GM19395 (cell line): ENCODE data around the gene QPCT.
"Not testable (repeated sequence)": the region's sequence is repeated elsewhere in the genome, so short reads cannot be mapped to it uniquely, and the experiment has no call there.

ENCODE experiments used
- ATAC-seq: cut with Tn5 transposase; IDR thresholded peaks from one replicate; pipeline ENCODE4 v1.9.1; 2021; ENCODE audit warnings: mild to moderate bottlenecking, moderate library complexity; ENCODE audit not compliant: unreplicated experiment

QPCT gene

GRCh38 chr2:37344453-37345361 lies at the start of gene QPCT:
Gene QPCT (plus strand): TSS chr2:37344630. CDS start chr2:37344732, 102 bp downstream.
- ATAC-seq = peak; percentile 64

- not testable (repeated sequence) for ATAC-seq
Observed at GRCh38 chr2:37294858-37295257, 49.6 kb upstream of the QPCT start.

DNA sequence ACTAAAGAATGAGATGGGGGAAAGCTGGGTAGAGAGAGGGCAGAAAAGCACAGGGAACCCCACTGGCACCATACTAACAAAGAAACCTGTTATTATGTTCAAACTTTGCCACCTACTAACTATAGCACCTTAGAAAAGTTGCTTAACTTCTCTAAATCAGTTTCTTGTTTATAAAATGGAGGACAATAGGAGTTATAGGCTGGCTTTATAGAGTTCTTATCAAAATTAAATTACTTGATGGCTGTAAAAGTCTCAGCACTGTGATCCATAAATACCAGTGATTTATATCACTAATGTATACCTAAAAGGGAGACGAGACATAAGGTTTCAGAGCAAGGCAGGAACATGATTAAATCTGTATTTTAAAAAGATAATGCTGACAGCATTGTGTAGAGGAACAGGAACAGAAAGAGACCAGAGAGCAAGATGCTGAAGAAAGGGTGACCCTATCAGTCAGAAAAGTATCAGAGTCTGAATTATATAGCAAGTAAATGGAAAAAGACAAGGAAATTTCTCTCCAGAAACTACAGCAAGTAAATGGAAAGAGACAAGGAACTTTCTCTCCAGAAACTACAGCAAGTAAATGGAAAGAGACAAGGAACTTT lies 48.9 kb upstream of the QPCT start:
- no peak for ATAC-seq

DNA sequence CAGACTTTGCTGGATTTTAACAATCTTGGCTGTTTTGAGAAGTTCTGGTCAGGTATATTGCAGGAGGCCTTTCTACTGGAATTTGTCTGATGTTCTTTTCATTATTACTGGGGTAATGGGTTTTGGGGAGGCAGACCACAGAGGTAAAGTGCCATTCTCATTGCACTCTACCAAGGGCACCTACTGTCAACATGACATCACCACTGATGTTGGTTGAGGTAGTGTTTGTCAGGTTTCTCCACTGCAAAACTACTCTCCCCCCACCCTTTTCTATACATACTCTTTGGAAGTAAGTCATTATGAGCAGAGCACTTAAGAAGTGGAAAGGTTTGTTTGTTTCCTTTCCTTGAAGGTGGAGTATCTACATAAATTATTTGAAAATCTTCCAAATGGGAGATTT lies 46.8 kb upstream of the QPCT start:
- no peak for ATAC-seq

DNA sequence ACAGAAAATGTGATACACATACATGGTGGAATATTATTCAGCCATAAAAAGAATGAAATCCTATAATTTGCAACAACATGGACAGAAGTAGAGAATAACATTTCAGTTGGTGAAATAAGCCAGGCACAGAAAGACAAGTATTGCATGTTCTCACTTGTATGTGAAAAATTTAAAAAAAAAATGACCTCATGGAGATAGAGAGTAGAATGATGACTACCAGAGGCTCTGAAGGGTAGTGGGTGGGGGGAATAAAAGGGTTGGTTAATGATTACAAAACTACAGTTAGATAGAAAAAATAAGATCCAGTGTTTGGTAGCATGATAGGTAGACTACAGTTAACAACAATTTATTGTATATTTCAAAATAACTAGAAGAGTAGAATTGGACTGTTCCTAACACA lies 44.3 kb upstream of the QPCT start:
- ATAC-seq = no peak

GRCh38 chr2:37300578-37300977 lies 43.9 kb upstream of the QPCT start:
- no peak for ATAC-seq

DNA sequence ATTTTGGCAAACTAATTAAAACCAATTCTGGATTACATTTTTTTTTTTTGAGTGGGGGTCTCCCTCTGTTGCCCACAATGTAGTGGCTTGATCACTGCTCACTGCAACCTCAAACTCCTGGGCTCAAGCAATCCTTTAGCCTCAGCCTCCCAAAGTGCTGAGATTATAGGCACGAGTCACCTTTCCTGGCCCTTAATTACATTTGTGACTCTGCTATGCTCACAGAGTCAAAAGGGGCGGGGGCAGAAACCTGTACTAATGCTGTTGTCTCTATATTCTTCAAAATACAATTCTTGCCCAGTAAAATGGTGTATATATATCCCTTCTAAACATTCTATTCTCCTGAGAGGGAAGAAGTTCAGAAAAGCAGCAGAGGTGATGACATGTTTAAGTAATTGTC lies 43.0 kb upstream of the QPCT start:
- ATAC-seq = no peak

- no peak for ATAC-seq
Observed at GRCh38 chr2:37302701-37303252, 41.7 kb upstream of the QPCT start.

DNA sequence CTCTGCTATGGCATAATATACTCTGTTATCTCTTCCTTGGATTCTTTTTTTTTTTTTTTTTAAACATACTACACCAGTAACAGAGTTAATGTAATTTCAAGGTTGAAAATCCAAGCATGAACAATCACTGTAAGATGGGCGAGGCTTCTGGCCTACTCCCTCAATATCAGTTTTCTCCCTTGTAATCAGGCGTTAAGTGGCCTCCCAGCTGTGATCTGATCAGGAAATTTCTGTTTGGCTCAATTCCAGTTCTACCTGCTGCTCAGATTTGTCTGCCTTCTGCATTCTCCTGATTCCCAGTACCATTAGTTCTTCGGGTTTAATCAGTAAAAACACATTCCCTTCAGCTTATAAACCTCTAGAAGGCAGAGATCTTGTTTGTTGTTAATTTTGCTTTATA lies 38.4 kb upstream of the QPCT start:
- ATAC-seq = no peak

DNA sequence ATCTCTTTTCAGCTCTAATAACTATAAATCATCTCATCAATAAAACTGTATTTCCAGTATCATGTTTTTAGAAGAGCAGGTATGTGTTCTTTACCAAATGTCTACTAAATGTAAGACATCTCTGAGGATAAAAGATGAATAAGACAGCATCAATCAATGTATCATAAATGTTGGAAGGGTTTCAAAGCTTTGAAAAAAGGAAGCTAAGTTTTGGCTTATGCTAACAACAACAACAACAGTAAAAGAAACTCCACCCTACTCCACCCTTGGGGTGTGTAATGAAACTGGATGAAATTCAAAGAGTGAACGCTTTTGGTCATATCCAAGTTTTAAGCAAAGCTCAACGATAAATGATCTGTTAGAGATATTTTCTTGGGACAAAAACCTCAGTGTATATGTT lies 36.9 kb upstream of the QPCT start:
- no peak for ATAC-seq

GRCh38 chr2:37315364-37315763 lies 29.1 kb upstream of the QPCT start:
- no peak for ATAC-seq

DNA sequence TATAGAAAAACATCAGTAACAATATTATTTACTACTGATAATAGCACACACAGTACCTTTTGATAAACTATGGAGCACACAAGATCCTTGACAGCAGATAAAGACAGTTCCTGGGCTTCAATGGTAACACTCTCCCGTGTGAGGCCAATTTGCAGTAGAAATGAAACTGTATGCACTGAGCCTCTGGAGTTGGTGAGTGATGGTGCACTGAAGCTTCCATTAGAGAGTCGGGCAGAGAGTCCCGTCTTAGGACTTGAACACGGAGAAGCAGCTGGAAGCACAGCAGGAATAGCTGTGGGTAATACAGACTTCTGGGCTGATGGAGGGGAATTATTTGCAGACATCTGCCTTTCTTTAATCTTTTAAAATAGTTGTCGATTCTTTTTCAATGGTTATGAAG lies 28.2 kb upstream of the QPCT start:
- no peak for ATAC-seq

DNA sequence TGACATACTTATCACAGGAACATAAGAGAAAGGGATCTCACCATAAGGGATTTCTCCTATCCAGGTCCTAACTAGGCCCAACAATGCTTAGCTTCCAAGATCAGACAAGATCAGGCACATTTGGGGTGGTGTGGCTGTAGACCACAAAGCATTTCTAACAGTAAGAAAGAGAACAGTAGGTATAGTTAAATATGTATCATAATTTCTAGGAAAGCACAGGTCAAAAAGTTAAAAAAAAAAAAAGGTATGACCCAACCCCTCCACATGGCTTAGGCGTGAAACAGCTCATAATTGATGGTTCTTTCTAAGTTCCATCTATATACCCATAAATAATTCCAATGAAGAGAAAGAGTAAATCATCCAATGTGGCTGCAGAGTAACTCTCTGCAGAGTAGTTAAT lies 26.7 kb upstream of the QPCT start:
- no peak for ATAC-seq

GRCh38 chr2:37318401-37318800 lies 26.0 kb upstream of the QPCT start:
- ATAC-seq = peak; percentile 88

DNA sequence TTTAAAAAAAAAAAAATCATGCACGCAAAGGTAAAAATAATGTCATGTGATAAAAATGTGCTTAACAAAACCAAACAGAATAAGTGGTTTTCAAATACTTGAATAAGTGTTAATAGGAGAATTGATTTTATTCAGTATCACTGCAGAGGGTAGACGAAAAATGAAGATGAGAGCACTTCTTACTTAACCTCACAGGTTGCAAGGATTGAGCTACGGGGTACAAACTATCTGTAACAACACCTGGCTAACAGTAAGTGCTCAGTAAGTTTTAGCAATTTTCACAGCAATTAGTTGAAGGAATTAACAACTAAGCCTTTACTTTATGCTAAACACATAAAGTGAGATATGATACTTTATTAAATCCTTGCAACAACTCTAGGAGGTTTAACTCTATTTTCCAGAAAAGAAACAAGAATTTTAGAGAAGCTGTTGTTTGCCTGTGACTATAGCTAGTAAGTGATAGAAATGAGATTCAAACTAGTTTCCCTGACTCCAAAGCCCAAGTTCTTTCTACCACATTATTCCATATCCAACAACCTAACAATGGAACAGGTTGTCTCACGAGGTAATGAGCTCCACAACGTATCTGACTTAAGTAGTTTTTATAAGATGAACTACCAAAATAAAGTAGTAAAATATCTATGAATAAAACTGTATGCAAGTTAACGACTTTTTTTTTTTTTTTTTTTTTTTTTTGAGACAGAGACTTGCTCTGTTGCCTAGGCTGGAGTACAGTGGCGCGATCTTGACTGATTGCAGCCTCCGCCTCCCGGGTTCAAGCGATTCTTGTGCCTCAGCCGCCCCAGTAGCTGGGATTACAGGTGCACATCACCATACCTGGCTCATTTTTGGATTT lies 24.4 kb upstream of the QPCT start:
- ATAC-seq = no peak

GRCh38 chr2:37321029-37321682 lies 23.3 kb upstream of the QPCT start:
- no peak for ATAC-seq

DNA sequence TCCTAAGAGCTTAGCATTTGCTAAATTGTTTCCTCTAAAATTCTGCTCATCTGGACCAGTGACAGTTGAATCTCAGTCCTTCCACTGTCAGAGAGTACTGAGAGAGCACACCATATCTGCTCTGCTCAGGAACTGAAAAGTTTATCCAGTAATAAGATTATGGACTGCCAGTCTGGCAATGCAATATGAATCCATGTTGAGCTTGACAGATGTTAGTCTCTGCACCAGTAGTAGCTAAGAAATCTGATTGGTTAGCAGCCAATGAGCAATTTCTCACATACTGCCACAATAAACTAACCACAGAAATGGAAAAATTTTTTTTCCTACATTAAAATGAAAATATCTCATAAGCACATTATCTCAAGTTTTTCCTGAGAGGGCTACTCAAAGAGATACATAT lies 22.1 kb upstream of the QPCT start:
- no peak for ATAC-seq

- no peak for ATAC-seq
Observed at GRCh38 chr2:37323176-37323780, 21.2 kb upstream of the QPCT start.

DNA sequence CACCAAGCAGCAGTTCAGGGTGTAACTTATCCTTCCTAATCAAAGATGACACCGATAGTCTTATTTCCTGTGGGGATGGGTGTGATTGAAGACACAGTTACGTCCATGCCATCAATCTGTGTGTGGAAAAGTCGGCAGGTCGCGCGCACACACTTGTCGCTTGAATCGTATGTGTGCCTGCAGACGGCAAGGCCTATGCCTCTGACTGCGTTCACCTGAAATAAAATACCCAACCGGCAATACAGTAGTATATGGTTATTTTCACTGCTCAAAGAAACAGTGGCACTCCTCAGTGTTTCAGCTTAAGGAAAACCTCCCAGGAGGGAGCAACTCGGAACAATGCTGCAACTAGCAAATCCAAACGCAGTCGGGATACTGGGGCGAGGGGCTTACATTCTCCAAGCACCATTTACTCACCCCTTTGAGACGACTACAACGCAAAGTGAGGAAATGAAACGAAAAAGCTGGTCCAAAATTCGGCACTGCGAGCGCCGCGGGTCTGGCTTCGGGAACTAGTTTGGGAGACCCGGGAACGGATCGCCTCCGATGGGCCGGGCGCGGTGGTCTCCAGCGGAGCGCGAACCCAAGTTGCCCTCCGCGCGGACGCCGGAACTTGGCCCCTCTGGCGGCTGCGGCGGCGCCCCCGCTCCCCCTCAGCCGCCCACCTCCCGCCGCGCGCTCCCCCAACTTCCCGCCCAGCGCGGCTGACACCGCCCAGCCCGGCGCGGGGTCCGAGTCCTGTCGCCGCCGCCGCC lies 20.5 kb upstream of the QPCT start:
- peak; percentile 31 for ATAC-seq

DNA sequence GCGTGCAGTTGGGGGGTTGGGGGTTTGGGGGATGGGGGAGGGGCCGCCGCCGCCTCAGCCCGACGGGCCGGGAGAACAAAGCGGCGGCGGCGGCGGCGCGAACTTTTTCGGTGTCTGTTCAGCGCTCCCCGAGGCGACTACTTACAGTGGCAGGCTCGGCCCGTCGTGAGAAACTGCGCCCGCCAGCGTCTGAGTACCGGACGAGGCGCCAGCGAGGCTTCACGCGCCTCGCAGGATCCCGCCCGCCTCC lies 20.0 kb upstream of the QPCT start:
- no peak for ATAC-seq
